Femur (tissue), 1 donor: Measurements from ENCODE around the gene SH3RF3.
A peak's percentile ranks its signal among the peaks of the same experiment; 100 is the strongest.

Experiments used
- DNase-seq: peaks from one replicate; pipeline ENCODE4 v3.0.0-alpha.2; 2017

Gene SH3RF3

DNA sequence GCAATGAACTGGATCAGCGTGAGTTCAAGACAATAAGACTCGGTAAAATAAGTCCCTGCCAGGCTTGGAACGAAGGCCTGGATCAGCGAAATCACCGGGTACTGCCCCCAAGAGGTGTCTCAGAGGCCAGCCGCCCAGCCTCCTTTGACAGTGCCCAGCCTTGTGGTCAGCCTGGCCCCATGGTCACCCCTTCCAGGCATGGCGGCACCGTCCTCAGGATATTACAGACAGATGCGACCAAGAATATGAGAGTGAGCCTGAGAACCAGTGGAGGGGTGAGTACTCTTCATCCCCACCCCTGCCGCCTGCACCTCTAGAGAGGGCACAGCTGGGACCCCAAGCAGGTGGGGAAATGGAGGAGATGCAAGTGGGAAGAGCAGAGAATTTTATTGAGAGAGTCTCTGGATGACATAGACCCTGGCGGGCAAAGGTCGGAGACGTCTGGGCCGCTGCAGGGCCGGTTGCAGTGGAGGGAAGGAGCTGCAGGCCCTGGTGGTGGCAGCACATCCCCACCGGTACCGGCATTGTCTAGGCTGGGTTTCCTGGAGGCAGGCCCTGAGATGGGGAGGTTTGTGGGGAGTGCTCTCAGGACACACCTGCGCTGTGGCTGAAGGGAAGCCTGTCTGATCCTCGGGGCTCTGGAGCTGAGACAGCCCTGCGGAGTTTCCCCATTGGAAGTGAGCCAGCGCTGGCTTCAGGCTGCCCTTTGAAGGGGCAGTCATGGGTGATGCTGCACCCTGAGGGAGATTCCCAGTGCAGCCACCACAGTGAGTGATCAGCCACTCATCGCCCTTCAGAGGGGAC, 294.8 kb downstream of the SH3RF3 start:
- no peak for DNase-seq

DNA sequence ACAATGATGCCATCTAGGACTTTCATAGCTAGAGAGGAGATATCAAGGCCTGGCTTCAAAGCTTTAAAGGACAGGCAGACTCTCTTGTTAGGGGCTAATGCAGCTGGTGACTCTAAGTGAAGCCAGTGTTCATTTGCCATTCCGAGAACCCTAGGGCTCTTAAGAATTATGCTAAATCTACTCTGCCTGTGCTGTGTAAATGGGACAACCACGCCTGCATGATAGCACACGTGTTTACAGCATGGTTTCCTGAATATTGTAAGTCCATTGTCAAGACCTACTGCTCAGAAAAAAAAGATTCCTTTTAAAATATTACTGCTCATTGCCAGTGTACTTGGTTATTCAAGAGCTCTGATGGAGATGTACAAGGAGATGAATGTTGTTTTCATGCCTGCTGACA, 296.4 kb downstream of the SH3RF3 start:
- DNase-seq, result no peak

GRCh38 chr2:109427661-109428091, 298.7 kb downstream of the SH3RF3 start:
- DNase-seq, result no peak

GRCh38 chr2:109428281-109428680, 299.3 kb downstream of the SH3RF3 start:
- DNase-seq, result no peak

DNA sequence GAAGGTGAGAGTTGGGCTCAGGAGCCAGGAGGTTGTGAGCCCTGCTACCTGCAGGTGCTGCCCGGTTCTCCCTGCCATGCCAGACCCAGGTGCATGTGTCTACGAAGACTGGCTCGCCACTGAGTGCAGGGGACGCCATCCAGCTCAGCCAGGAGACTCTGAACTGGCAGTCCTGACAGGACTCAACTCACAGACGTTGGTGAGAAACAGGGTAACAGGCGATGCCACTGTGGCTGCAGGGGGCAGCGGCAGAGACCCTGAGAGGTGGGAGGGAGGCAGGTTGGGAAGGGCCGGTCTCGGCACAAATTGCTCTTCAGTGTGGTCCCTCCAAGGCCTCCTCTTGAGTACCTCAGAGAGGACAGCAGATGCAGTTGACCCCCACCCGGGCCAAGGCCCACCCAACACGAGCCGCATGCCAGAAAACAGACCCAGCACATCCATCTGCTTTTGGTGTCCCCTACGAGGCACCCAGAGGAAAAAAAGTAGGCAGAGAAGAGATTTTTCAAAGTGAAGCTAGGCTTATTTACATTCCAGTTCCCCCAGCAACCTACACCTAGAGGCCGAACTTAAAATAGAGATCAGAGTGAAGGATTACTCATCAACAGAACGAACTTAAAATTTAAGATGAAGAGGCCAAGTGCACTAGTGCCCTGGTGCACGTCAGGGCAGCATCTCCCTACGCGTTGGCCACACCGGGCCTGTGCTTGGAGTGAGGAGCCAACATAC, 300.0 kb downstream of the SH3RF3 start:
- DNase-seq, result no peak

DNA sequence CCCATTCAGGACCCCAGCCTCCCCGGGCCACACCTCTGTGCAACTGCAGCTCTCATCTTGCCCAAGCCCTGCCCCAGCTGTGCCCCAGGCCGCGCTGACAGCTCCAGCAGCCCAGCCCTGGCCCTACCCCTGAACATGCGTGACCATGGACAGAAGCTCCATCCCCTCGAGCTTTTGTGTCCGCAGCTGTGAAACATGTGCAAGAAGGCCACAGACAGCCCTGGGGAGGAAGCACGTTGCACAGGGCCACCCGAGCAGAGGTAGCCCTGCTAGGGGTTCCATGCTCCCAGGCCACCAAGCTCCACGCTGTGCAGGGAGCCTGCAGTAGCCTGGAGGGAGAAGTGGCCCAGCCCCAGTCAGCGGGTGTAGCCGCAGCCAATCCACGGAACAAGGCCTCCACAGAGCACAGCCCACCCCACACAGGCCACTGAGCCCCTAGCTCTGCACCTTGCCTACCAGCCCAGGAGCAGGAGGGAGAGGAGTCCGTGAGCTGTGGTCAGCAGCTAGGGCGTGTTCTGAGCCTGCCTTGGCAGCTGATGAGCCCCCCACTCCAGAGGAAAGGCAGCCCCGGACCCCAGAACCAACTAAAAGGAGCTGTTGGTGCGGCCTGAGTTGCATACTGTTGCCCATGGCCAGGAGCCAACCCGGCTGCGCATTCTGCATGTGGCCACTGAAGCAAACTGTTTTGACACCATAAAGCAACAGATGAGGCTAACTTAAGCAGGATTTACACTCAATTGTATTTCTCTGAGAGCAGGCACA, 300.7 kb downstream of the SH3RF3 start:
- no peak for DNase-seq

DNA sequence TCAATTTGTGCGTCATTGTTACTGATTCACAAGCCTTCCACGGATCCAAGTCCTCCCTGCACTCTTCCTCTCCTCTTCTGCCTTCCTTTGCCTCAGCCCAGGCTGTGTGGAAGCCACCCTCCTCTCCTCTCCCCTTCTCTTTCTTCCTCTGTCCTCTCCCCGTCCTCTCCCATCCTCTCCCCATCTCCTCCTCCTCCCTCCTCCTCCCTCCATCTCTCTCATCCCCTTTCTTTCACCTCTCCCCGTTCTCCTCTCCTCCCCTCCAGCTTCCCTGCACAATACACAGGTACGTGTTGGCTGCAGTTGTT, 301.3 kb downstream of the SH3RF3 start:
- DNase-seq, result no peak

- peak; percentile 9 for DNase-seq
Measured at GRCh38 chr2:109432421-109432820, 303.4 kb downstream of the SH3RF3 start.

DNA sequence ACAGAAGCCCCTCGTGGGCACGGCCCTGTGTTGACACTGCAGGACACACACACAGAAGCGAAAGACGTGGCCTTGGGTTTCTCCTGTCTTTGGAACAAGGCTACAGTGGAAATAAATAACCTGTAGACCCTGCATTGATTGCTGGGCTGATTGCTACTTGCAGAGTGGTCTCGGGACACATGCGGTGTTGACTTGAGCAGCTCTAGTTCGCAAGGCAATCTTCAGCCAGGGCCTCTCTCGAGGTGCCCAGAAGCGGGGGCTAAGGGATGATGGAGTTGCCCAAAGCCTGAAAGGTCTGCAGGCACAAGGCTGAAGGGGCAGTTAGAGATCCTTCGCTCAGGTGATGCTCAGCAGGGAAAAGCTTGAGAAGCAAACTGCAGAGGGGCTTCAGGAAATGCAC, 304.5 kb downstream of the SH3RF3 start:
- DNase-seq, result no peak

DNA sequence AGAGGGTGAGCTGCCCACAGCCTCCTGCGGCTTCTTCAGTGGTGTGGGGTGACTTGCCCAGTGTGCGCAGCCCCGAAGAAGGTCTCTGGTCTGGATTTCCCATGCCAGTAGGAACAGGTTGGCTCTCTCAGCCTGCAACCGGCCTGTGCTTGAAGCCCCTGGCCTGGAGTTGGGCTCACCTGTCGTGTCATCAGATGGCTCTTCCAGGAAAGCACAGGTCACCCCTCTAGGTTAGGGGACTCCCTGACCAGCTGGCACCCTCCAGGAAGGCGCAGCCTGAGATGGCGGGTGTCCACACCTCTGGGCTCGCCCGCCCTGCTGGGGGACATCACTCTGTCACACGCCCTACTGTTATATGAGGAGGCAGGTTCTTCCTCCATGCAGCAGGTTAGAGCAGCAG, 304.9 kb downstream of the SH3RF3 start:
- peak; percentile 7 for DNase-seq

DNA sequence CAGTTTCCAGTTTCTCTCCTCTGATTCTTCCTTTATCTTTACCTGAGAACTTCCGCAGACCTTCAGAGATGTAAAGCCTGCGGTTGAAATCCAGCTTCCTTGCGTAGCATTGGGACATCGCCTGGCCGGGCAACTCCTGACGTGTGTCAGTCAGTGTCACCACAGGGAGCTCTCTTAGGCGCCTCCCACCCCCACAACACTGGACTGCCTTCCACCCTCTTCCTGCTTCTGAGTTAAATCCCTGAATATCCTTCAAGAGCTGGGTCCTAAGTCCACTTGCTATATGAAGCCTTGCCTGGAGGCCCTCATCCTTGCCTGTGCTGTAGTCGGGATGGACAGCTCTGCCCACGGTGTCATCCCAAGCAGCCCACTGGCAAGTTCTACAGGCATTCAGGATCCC, 305.3 kb downstream of the SH3RF3 start:
- DNase-seq, result peak; percentile 9

GRCh38 chr2:109435066-109435690, 306.2 kb downstream of the SH3RF3 start:
- peak; percentile 5 for DNase-seq

- peak; percentile 70 for DNase-seq
Measured at GRCh38 chr2:109435901-109436598, 307.0 kb downstream of the SH3RF3 start.

DNA sequence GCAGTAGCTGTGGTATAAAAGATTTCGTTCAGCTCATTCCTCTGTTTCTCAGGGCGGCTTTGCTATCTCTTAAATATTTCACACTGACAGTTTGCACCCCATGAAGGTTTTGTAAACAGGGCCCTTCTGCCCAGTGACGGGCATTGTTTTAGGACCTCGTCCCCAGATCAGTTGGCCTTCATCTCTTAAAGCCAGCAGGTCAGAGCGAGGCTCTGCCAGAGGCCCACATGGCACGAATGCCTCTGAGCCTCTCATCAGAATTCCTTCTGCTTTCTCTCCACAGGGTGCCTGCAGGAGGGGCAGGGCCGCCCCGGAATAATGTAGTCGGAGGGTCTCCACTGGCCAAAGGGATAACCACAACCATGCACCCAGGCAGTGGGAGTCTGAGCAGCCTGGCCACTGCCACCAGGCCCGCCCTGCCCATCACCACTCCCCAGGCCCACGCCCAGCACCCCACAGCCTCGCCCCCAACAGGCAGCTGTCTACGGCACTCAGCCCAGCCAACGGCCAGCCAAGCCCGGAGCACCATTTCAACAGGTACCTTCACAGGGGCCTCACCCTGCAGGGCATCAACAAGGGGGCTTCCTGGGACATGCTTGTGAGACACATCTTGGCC, 307.7 kb downstream of the SH3RF3 start:
- DNase-seq, result peak; percentile 28

- DNase-seq, result peak; percentile 13
Measured at GRCh38 chr2:109437325-109438090, 308.5 kb downstream of the SH3RF3 start.

DNA sequence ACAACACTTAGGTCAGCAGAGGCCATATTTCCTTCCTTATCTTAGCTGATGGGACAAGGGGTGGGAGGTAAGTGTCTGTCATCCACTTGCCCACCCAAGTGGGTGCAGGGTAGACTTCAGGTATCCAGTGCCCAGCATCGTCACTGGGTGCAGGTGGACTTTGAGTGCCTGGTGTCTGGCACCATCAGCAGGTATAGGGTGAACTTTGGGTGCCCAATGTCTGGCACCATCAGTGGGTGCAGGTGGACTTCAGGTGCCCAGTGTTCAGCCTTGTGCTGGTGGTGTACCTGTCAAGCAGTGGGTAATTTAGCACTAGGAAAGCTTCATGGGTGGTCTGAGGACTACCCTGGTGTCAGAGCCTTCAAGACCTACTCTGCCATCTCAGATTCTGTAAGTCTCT, 309.1 kb downstream of the SH3RF3 start:
- peak; percentile 12 for DNase-seq

GRCh38 chr2:109438773-109439389, 309.9 kb downstream of the SH3RF3 start:
- peak; percentile 52 for DNase-seq

DNA sequence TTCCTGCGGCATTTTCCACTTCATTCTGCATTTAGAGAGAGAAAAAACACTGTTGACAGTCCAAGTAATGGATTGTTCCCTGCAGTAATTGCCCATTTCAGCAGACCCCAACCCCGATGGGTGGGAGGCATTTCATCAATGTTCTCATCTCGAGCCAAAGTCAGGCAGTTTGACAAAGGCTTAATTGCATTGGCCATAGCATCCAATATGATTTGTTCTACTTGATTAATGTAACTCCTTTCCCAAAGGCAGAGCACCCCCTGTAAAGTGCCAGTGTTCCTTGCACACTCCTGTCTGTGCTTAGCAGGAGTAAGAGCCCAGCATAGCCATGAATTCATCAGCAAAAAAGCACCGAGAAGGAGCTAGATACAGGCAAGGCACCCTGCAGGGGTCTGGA, 310.4 kb downstream of the SH3RF3 start:
- no peak for DNase-seq

GRCh38 chr2:109439986-109440385, 311.0 kb downstream of the SH3RF3 start:
- peak; percentile 15 for DNase-seq

DNA sequence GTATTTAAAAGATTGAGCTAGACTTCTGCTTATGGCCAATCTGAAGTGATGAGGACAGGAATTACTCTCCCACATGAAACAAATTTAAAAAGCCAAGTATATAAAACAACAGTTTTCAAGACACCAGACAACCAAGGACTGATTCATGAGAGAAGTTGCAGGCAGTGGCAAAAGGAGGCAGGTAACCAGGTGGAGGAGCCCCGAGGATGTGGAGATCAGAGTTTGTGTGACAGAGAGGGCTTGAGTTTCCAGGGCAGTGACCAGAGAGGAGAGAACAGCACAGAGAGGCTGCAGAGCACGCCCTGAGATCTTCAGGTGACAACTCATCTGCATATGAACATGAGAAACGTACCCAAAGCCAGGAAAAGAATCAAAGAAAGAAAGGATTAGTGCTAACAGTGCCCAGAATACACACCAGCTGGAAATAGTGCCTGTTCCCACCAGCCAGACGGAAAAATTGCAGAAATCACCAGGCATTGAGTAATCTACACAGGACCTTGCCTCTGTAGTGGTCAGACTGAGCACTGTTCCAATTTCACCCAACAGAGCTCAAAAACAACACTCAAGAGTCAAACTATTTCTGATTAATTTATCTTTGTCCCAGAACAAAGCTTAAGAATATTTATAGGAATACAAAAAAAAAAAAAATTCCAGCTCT, 311.6 kb downstream of the SH3RF3 start:
- DNase-seq, result peak; percentile 8
